SKM-1 (cell line): Measurements from ENCODE around the gene CNTNAP2.

Source experiments
- DNase-seq: peaks from one replicate; lab custom pipeline; 2025; ENCODE audit not compliant: unreplicated experiment; lab: John Stamatoyannopoulos, UW

Gene CNTNAP2

DNA sequence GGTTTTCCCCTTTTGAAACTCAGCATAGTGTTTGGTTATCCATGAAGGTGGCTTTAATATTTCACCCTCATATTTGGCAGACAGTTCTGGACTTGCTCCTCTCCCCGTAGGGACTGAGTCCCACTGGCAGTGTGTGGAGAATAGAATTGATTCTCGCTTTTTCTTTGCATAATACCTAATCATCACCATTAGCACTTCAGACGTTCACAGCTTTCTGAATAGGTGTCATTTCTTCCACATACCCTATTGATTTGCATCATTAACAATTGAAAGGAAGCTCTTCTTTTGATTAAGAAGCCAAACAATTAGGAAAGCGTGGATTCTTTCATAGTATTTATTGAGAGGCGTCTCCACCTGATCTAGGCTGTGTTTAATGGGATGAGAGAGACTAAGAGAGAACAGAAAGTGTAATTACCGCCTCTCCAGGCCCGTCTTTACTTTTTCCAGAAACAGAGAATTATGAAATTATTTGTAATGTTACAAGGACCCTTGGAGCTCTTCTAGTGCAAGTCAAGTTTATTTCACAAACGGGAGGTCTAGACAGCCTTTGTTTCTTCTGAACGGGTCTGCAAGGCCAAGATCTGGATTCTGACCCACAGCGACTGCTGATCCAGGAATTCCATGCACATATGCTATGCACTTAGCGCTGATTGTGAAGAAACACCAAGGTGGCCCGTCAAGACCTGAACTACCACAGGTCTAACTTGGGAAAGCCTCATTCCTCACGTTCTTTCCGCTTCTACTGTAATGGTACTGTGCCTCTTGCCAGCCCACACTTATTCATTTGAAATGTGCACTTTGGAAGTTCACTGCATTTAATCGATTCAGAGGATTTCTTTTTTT lies 2224.1 kb downstream of the CNTNAP2 start:
- DNase-seq = no peak

DNA sequence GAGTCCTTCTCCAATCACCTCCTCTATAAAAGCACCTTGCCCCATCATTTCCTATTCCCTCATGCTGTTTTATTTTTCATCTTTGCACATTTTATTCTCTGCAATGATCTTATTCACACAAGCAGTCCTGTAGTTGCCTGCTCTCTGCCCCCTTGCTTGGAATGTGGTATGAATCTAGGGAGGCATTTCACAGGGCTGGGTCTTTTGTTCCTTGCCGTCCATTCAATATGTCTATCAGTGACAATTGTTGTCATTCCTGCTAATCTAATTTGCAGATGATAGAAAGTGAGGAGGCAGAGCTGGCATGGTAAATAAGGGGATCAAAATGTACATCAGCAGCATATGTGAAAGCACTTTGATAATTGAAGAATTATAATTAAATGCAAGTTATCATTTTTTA lies 2227.8 kb downstream of the CNTNAP2 start:
- no peak for DNase-seq

DNA sequence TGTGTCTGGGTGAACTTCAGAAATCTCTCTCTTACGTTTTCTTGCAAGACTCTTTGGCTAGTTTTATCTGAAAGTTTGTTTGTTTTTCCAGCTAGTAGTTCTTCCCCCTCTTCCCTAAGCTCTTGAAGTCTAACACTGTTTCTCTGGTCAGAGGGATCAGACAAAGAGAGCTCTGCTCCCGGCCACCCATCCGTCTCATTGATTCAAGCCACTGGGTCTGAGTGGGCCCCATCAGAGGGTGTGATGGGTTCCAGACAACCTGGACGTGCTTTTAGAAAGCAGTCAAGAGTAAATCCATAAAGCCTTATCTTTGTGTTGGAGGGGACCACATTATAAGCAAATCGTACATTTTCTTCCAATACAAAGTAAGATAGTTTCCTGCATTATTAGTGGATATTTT lies 2231.4 kb downstream of the CNTNAP2 start:
- DNase-seq = no peak

- DNase-seq = no peak
Observed at GRCh38 chr7:148348466-148348865, 2231.9 kb downstream of the CNTNAP2 start.

GRCh38 chr7:148356303-148356702 lies 2239.7 kb downstream of the CNTNAP2 start:
- no peak for DNase-seq

DNA sequence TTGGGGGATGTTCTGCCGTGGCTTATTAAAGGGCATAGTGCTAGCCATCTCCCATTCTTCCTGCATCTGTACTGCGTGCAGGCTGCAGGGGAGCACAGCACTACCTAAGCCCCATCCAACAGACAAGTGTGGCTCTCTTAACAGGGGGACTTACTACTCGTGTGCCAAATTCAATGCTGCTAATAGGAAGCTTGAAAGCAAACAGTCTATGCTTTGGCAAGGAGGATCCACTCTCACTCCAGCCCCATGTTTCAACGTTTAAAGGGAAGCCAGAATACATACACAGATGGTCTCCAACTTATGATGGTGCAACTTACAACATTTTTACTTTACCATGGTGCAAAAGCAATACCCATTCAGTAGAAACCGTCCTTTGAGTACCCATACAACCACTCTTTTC lies 2245.9 kb downstream of the CNTNAP2 start:
- no peak for DNase-seq

DNA sequence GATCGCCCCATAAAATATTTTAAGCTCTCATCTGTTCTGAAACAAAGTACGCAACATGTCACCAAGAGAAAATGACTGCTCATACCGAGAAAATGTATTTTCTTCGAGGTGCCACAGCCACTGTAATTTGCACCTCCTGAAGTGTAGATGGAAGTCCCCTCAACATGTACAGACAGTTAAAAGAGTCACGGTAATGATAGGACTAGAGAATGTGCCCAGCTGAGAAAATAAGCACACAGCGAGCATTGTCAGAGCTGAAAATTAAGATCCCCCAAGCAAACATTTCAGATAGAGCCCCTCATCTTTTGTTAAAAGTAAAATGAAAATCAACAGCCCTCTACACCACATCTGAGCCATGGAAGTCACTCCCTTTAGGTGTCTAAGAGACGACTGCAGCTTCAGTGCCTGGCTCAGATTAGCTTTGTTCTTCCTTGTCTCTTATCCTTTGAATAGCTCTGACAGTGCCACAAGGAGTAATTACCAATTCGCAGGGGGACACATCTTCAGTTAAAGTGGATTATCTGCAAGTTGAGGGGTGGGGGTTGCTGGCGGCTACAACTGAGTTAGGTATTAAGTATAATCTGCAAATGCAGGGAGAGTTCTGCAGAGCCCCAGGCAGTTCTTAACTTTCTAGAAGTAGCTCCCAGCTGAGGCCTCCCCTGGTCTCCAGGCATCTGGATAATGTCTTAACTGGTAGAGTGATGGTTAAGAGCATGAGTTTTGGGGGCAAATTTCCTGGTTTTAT lies 2251.3 kb downstream of the CNTNAP2 start:
- DNase-seq = no peak

GRCh38 chr7:148368562-148368961 lies 2252.0 kb downstream of the CNTNAP2 start:
- DNase-seq = no peak

DNA sequence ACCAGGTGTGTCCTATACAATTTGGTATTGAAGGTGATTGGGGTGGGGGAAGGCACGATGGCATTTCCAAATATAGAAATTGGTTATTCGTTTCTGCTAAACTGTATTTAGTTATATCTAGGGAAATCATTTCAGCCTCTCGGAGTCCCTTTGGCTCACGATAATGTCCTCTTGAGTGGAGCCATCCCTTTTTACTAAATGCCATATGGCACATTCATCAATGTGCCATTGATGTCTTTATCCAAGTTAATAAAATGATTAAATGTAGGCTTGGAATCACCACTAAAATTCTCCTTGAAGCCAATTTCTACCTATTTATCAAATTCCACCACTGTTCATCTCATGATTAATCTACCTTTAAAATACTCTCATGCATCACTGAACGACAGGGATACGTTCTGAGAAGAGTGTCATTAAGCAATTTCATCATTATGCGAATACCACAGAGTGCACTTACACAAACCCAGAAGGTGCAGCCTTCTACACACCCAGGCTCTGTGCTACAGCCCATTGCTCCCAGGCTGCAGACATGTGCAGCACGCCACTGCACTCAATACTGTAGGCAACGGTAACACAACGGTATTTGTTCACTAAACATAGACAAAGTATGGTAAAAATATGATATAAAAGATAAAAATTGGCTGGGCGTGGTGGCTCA lies 2254.8 kb downstream of the CNTNAP2 start:
- DNase-seq = no peak

DNA sequence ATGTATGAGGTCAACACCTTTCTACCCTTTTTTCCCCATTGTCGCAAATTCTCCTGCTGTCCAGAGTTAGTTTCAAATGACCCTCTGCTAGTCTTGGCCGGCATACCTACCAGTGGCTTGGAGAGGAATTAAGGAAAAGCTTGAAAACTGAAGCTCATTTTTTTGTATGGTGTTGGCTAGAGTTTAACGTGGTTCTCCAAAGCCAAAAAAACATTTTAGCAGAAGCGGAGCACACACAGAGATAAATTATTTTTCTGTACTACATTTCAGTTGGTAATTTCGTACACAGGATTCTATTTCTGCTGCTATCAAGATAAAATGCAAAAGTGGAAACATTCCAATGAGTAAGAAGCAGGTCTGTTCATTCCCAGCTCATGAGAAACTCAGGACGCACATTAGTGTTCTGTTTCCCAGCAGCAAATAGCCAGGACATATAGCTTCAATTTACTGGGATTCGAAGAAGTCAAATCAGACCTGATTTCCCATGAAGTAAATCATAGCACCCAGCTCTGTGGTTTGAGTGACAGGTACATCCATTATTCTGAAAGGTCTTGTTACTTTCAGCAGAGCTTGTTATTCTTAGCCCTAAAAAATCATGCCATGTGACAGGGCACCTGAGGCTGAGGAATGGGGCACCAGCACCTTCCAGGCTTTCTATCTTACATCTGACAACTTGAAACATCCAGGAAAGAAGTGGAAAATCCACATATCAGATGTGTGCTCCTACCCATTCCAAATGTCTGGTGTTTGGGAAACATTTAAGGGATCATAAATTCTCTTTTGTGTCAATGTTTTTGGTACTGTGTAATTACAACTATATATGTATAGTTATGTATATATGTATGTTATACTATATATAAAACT lies 2258.0 kb downstream of the CNTNAP2 start:
- DNase-seq = no peak

DNA sequence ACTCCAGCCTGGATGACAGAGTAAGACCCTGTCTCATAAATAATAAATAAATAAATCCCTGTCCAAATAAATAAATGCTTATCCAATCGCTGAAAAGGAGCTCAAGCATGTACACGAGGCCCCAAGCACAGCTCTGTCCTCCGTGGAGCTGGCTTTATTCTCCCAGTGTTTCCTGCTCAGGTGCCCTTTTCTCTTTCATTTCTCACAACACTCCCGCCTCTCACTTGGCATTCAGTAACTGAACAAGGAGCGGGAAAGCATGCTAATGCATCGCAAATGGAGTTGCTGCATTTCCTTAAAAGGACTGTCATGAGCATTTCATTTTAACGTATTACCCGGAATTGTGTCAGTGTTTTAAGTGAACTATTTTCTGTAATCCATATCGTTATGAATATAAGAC lies 2263.1 kb downstream of the CNTNAP2 start:
- DNase-seq = no peak

DNA sequence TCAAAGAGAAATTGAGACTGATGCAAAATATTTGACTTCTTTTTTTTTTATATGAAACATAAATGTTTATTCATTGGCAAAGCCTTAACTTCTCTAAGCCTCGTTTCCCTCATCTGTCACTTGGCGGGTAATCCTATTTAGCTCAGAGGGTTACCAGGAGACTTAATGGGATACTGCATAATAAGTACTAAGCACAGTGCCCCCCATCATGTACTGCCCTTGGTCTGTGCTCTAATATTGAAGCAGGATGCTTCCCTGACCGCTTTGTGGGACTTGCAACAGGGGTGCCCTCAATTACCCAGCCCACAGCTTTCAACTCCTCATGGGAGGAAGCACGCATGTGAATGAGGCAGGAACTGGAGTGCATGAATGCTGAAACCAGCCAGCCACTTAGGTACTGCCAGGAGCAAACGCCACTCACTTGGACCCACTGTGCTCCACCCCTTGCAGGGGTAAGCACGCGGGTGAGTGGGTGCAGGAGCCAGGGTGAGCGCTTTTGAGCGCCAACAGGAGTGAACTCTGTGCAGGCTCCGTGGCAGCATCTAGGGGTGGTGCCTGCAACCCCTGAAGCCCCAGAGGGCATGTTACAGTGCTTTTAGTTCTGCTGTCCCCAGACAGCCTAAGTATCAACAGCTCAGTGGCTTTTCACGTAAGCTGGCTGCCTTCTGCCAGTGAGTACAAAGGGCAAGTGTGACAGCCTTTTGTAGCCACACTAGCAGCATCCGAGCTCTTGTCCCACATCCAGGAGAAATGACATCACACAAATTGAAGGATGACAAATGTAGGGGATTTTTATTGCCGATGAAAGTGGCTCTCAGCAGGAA lies 2264.2 kb downstream of the CNTNAP2 start:
- no peak for DNase-seq

- DNase-seq = no peak
Observed at GRCh38 chr7:148382596-148382995, 2266.0 kb downstream of the CNTNAP2 start.

GRCh38 chr7:148383651-148384050 lies 2267.1 kb downstream of the CNTNAP2 start:
- DNase-seq = no peak

DNA sequence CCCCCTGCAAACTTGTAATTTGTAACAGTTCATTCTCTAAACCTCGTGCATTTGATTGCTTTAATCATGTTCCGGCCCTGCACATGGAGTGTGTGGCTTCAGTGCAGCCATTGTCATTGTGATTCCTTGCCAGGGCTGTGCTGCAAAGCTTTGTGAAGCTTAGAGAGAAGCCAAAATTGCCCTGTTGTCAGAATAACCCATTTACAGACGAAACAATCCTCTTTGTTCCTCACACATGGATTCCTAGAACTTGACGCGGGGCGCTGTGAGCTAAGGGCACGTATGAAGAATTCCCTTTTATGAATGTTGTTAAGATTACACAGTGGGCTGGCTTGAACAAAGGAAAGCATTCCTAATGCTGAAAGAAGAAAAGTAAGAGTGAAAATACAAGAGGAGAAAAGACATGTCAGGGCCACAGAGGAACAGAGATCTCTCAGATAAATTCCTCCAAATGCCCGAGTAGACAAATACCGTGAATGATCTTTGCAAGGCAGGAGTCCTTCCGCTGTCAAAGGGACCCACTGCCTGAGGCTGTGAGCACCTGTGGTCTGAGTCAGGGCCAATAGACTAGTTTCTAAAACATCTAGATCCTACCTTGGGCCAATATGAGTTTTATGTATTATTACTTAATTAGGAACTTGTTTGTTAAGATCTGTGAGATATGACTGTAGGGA lies 2268.5 kb downstream of the CNTNAP2 start:
- DNase-seq = no peak

- DNase-seq = no peak
Observed at GRCh38 chr7:148390381-148390780, 2273.8 kb downstream of the CNTNAP2 start.

DNA sequence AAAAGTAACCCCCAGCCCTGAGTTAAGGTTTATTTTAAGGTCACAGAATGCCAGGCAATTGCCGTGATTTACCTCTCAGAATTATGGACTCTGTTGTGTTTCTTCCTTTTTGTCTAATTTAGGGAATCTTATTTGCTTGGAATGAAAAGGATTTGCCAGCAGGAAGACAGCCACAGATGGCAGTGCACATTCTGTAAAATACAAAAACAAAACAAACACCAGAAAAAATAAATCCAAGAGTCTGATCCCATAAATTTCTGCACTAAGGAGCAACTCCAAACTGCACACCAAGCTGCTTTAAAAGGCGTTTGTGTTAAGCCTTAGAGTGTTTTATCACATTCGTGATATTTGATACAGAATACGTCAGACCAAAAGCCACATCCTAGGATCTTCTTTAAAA lies 2275.0 kb downstream of the CNTNAP2 start:
- DNase-seq = no peak

- no peak for DNase-seq
Observed at GRCh38 chr7:148394582-148394981, 2278.0 kb downstream of the CNTNAP2 start.

- no peak for DNase-seq
Observed at GRCh38 chr7:148395352-148395811, 2278.8 kb downstream of the CNTNAP2 start.
